DMS153 treated with DMSO at 0.1 percent for 48 hours (cell line): ENCODE data around the gene SPRR2G.
"Not testable (repeated sequence)": the region's sequence is repeated elsewhere in the genome, so short reads cannot be mapped to it uniquely, and the experiment has no call there.

Experiments
- DNase-seq: peaks from one replicate; lab custom pipeline; 2025; ENCODE audit not compliant: unreplicated experiment; lab: John Stamatoyannopoulos, UW

SPRR2G gene

GRCh38 chr1:153150846-153151245 lies at the start of gene SPRR2G:
TSS of gene SPRR2G (minus strand) at chr1:153150890. CDS start at chr1:153150110, 780 bp downstream.
- DNase-seq, result no peak

GRCh38 chr1:153195216-153195615 lies 44.5 kb upstream of the SPRR2G start:
- no peak for DNase-seq

- DNase-seq, result no peak
These were observed 43.8 kb upstream of the SPRR2G start for GRCh38 chr1:153194331-153195050.

GRCh38 chr1:153192697-153193096 lies 42.0 kb upstream of the SPRR2G start:
- peak; percentile 7 for DNase-seq

- no peak for DNase-seq
These were observed 39.7 kb upstream of the SPRR2G start for GRCh38 chr1:153190373-153190772.

- DNase-seq, result not testable (repeated sequence)
These were observed 37.6 kb upstream of the SPRR2G start for GRCh38 chr1:153188301-153188700.

GRCh38 chr1:153180556-153180955 lies 29.9 kb upstream of the SPRR2G start:
- DNase-seq, result no peak

- DNase-seq, result no peak
These were observed 28.2 kb upstream of the SPRR2G start for GRCh38 chr1:153178922-153179321.

- no peak for DNase-seq
These were observed 23.9 kb upstream of the SPRR2G start for GRCh38 chr1:153174624-153175023.

- no peak for DNase-seq
These were observed 18.0 kb upstream of the SPRR2G start for GRCh38 chr1:153168686-153169085.

GRCh38 chr1:153155541-153155940 lies 4.9 kb upstream of the SPRR2G start:
- no peak for DNase-seq

GRCh38 chr1:153152481-153152880 lies 1.8 kb upstream of the SPRR2G start:
- DNase-seq, result no peak

GRCh38 chr1:153141377-153141776 lies 9.3 kb downstream of the SPRR2G start:
- DNase-seq, result no peak

- DNase-seq, result no peak
These were observed 10.2 kb downstream of the SPRR2G start for GRCh38 chr1:153140484-153140883.

GRCh38 chr1:153133743-153134142 lies 16.9 kb downstream of the SPRR2G start:
- no peak for DNase-seq

- DNase-seq, result no peak
These were observed 17.4 kb downstream of the SPRR2G start for GRCh38 chr1:153133267-153133666.

- not testable (repeated sequence) for DNase-seq
These were observed 22.0 kb downstream of the SPRR2G start for GRCh38 chr1:153128688-153129087.

- DNase-seq, result no peak
These were observed 23.4 kb downstream of the SPRR2G start for GRCh38 chr1:153127296-153127695.

- no peak for DNase-seq
These were observed 25.2 kb downstream of the SPRR2G start for GRCh38 chr1:153125536-153125935.

- DNase-seq, result not testable (repeated sequence)
These were observed 26.9 kb downstream of the SPRR2G start for GRCh38 chr1:153123793-153124192.

- DNase-seq, result peak; percentile 87
These were observed 27.8 kb downstream of the SPRR2G start for GRCh38 chr1:153122831-153123421.

GRCh38 chr1:153120945-153121344 lies 29.7 kb downstream of the SPRR2G start:
- no peak for DNase-seq

- no peak for DNase-seq
These were observed 31.2 kb downstream of the SPRR2G start for GRCh38 chr1:153119491-153119971.
